ENCODE results near the gene CELF2.

DNA sequence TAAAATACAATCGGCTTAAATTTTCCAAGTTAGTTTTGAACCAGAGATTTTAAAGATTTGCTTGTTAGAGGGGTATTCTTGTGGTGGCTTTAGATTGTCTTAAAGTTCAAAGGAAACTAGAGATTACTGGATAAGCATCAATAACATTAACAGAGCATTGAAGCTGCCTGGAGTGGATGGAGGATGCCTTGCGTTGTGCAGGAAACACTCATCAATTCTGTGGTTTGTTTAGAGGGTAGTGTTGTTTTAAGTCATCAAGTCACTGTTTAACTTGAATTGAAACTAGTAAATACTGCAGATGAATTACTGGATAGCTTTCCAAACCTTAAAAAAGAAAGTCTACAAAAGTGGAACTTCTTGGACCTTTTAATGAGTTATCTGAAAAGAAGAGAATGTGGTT, 218.6 kb downstream of the CELF2 start:
- TF ChIP-seq, protein P1, sequence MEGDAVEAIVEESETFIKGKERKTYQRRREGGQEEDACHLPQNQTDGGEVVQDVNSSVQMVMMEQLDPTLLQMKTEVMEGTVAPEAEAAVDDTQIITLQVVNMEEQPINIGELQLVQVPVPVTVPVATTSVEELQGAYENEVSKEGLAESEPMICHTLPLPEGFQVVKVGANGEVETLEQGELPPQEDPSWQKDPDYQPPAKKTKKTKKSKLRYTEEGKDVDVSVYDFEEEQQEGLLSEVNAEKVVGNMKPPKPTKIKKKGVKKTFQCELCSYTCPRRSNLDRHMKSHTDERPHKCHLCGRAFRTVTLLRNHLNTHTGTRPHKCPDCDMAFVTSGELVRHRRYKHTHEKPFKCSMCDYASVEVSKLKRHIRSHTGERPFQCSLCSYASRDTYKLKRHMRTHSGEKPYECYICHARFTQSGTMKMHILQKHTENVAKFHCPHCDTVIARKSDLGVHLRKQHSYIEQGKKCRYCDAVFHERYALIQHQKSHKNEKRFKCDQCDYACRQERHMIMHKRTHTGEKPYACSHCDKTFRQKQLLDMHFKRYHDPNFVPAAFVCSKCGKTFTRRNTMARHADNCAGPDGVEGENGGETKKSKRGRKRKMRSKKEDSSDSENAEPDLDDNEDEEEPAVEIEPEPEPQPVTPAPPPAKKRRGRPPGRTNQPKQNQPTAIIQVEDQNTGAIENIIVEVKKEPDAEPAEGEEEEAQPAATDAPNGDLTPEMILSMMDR (IDR thresholded peaks at IDR 0.05; ENCODE audit: insufficient read depth, low read length, poor library complexity, severe bottlenecking): no peak
- TF ChIP-seq EZH2phosphoT487 (conservative IDR thresholded peaks at IDR 0.05; ENCODE audit: low read length): no peak

Measured in SU-DHL-6 (cell line).